GM19025 (cell line): ENCODE measurements around the gene CAMK2B.

ENCODE experiments used
- ATAC-seq: cut with Tn5 transposase; IDR thresholded peaks from one replicate; pipeline ENCODE4 v1.9.1; 2021; ENCODE audit warnings: mild to moderate bottlenecking, low read depth, moderate library complexity; ENCODE audit not compliant: unreplicated experiment

Gene CAMK2B

GRCh38 chr7:44310221-44310848 is 15.1 kb downstream of the CAMK2B start:
- no peak for ATAC-seq

DNA sequence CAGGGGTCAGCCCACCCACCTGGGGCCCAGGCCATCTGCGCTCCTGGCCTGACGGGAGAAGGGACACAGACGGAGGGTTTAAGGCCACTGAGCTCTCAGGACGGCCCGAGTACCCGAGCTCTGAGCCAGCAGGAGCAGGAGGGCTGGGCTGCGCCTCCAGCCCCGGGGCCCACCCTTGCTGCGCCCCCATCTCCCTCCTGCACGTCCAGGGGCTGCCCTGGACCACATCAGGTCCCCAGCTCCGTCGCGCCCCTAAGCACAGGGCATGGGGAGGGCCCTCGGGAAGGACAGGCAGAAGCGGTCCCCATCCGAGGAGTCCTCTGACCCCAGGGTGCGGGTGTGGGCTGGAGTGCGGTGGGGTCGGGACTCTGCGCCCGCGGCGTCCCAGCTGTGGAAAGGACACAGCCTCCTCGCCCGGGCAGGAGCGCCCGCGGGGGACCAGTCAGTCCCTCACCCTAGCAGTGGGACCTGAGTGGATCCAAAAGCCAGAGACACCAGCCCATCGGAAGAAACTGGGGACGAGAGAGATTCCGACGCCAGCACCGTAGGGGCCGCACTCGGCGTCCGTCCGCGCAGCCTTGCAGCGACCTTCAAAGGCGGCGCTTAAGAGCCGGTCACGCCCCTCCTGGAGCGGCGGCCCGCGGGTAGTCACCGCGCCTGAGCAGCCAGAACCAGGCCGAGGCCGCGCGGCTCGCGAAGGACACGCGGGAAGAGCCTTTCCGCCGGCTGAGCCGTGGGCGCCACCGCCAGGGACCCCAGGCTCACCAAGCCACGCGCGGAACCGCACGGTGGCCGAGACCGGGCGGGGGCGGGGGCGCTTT is 15.9 kb downstream of the CAMK2B start:
- no peak for ATAC-seq

DNA sequence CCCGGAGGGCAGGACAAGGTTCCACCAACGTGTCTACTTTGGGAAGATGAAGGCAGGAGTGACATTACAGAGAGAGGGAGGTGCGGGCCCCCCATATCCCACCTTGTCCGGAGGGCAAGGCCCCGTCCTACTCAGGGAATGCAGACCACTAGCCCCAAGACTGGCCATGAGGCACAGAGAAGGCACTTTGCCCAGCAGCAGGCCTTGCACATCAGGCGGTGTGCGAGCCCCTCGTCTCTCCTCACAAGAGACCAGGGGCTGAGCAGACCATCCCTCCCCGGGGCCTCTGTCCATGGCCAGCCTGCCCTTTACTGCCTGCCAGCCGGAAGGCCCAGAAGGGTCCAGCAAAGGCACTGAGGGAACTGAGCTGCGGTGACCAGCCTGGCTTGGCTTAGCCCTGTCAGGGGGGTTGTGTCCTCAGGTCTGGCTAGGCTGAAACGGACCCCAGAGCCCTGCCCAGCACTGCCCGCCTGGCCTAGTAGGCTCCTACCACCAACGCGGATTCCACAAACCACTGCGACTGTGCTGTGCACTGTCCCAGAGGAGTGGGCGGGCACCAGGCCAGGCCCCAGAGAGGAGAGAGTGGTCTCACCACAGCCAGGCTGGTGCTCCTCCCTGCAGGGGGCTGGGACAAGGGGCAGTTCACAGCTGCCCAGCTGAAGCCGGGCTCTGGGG is 16.7 kb downstream of the CAMK2B start:
- no peak for ATAC-seq

- no peak for ATAC-seq
Observed at GRCh38 chr7:44307905-44308595, 17.3 kb downstream of the CAMK2B start.

GRCh38 chr7:44307301-44307900 is 18.0 kb downstream of the CAMK2B start:
- ATAC-seq = no peak

DNA sequence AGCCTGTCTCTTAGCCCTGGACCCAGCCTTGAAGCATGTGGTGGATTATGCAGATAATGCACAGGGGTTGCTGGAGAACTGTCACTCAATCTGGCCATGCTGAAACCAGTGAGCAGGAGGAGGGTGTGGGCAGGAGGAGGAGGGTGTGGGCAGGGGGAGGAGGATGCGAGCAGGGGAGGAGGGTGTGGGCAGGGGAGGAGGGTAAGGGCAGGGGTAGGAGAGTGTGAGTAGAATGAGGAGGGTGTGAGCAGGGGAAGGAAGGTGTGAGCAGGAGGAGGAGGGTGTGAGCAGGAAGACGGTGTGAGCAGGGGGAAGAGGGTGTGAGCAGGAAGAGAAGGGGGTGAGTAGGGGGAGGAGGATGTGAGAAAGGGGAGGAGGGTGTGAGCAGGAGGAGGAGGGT is 18.8 kb downstream of the CAMK2B start:
- ATAC-seq = no peak

- no peak for ATAC-seq
Observed at GRCh38 chr7:44305564-44306507, 19.6 kb downstream of the CAMK2B start.

DNA sequence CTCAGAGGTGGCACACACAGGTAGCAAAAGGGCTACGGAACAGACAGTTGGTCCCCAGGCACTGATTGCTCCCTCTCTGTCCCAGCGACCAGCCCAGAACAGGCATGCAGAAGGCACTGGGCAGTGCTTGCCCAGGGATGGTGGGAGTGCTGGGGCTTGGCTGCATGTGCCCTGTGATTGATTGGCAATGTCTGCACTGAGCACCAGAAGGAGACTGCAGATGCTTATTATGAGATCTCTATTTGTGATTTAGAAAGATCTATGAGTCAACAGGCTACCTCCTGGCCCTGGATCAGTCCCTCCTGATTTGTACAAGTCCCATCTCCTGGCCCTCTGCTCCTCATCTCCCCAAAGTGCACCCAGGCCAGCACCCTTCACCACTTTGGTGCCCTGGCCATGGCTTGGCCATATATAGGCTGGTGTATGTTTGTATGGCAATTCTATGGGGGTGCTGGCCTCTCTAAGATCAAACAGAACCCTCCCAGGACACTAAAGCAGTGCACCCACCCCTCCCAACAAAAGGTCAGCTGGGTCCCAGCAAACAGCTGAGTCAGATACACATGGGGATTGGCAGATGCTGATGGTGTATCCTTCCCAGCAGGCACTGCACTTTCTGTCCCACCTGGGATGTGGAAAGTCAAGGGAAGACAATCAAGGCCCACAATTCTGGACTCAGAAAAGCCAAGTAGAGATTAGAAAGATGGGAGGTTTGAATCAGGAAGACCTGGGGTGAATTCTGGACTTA is 30.9 kb downstream of the CAMK2B start:
- ATAC-seq = no peak

- no peak for ATAC-seq
Observed at GRCh38 chr7:44293561-44294324, 31.7 kb downstream of the CAMK2B start.

DNA sequence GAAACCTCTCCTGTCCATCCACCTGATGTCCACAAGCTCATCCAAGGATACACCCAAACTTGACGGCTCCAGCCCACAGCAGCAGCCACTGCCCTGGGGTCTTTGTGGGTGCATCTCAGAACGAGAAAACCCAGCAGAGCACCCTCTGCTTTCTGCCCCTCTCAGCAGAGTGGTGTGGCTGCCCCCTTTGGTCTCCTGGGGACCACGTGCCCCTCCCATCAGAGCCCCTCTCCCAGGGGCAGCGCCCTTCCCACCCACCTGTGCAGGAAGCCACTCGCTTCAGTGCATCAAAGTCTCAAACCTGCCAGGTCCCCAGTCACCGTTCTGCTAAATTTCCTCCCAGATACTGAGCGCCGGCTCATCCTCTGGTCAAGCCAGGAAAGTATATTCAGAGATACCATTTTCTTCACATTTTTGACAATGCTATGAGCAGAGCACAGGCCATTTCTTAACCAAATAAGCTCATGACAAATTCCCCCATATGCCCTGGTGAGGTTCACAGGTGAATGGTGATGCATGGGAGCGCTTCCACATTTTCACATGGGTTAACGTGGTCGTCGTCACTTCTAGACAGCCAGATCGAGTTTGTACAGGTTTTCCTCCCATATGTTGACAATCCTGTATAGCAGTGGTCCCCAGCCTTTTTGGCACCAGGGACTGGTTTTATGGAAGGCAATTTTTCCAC is 32.4 kb downstream of the CAMK2B start:
- no peak for ATAC-seq

DNA sequence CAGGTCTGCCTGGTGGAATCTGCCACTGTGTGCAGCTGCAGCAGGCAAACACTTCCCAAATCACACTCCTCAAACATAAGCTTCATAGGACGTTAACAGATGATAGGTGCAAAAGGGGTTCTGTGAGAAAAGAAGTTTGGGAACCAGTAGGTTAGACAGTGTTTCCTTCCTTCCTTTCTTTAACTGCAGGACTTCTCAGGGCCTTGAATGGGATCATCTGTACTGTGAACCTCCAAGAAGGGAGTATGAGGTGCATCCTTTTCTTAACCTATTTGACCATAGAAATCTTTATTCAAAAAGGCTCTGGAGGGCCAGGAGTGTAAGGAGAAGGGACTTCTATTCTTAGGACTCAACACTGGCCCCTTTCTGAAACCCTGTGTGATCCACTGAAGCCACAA is 33.0 kb downstream of the CAMK2B start:
- no peak for ATAC-seq

DNA sequence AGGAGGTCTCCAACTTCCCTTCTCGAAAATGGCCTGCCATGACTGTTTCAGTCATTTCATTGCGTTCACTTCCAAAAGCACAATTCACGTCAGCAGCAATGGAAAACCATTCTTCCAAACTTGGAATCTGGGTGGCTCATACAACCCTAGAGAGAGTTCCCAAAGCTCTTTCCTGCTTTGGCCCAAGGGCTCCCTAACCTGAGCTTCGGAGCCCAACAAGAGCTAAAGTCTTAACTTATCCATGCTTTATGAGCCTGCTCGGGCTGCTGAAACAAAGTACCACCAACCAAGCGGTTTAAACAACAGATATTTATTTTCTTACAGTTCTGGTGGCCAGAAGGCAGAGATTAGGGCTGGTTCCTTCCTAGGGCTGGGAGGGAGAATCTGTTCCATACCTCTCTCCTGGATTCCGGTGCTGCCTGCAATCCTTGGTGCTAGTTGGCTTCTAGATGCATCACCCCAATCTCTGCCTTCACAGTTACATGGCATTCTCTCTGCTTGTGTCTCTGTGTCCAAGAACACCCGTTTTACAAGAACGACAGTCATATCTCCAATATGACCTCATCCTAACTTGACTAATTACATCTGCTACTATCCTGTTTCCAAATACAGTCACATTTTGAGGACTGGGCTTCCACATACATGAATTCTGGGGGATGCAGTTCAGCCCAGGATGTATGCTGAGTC is 33.5 kb downstream of the CAMK2B start:
- no peak for ATAC-seq

DNA sequence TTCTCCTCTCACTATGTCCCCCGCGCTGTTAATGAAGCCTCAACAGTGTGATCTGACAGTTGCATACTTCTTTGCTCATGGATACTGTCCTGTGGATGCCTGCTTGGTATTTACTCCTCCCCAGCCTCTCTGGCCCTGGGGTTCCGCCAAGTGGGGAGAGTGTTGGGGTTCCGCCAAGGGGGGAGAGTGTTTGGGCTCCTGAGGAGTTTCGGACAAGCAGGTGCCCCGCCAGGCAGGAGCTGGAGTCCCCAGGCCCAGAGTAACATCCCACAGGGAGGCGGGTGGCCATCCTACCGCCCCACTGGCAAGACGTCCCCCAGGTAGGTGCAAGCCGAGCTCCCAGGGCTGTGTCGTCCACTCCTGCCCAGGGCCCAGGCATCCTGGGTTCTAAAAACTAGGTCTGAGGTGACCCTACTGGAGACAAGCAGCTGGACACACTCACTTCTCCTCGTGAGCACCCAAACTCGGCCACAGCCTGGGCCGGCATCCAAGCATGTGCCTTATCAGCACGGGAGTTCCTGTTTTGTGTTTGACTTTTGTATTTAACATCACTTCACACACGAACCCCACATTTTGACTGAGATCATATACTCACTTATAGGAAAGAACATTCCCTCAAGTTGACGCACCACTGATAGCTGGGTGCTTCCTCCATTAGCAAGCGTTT is 34.2 kb downstream of the CAMK2B start:
- ATAC-seq = no peak

DNA sequence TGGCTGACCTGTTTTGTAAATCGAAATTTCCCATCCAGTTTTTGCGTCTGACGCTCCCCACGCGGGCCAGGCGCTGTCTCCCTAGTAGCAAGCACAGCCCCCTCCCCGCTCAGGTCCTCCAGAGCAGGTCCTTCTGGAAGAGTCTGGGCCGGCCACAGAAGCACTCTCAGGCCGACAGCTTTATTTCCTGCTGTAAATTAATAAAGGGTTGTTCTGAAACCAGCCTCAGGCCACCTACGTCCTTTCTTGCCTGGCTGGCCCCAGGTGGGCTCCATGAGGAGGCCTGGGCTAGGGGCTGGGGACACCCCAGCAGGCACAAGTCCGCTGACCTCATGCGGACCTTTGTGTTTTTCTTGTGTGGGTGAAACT is 35.2 kb downstream of the CAMK2B start:
- ATAC-seq = no peak

DNA sequence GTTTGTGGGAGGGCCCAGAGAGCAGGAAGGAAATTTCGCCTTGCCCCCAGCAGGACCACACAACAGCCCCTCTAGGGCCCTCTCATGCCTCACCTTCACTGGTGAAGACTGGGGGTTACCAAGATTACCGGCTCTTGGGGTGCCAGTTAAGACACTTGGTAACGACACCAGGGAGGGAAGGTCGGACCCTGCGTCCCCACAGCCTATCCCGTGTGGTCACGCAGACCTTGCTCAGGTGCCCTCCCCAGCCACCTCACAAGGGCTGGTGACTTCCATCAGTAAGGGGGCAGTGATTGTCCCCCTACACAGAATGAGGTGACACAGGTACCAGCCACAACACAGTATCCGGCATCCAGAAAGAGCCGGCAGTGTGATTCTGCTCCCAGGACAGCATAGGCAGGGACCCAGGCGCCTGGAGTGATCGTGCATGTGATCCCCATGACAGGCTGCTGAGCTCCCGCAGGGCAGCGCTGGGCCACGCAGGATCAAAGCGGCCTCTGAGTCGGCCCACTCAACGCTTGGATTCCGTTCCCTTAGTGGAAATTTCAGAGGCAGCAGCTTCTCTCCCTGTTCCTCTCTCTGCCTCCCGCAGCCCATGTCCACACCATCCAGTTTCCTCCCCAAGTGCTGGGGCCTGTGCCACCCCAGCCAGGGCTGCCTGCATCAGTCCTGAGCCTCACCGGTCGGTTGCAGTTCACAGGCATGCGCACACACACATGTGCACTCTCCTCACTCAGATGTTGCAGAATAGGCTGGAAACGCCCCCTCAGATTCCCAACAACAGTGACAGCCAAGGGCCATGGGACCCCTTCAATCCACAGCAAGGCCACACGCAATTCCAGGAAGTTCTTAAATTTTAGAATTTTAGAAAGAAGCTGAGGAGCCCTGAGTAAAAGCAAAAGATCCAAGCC is 35.8 kb downstream of the CAMK2B start:
- ATAC-seq = no peak
